ENCODE measurements around the gene CEACAM3.
"Not testable (repeated sequence)": the region's sequence is repeated elsewhere in the genome, so short reads cannot be mapped to it uniquely, and the experiment has no call there.

Gene CEACAM3

GRCh38 chr19:41767115-41767514 is 29.3 kb upstream of the CEACAM3 start:
- H3K4me2 ChIP-seq, result no peak overlapping the region
- no peaks in the 10 kb centered on the region for H3K27me3 ChIP-seq
- no peak for TF ChIP-seq Cebpa-rat (IDR thresholded peaks at IDR 0.05)

GRCh38 chr19:41768105-41768504 is 28.3 kb upstream of the CEACAM3 start:
- not testable (repeated sequence) for H3K4me2 ChIP-seq; H3K4me3 ChIP-seq; H3K27me3 ChIP-seq; H3K4me1 ChIP-seq; H3K9me3 ChIP-seq (replicated peaks in 1 of 11); H3K9ac ChIP-seq; H3K36me3 ChIP-seq; H3K27ac ChIP-seq; H4K20me1 ChIP-seq

More at GRCh38 chr19:41767115-41767514, 29.3 kb upstream of the CEACAM3 start:
- peaks cover 0 to 7% (median 5%) of the 10 kb centered on the region in 11 experiments; a peak in 10 of 22 replicates for H3K9me3 ChIP-seq (replicated peaks in 1 of 11)
- H4K20me1 ChIP-seq, result no peaks in the 10 kb centered on the region
- no peaks in the 10 kb centered on the region for H3K36me3 ChIP-seq
- no peak overlapping the region for H3K9ac ChIP-seq
- H3K4me1 ChIP-seq, result peaks cover 0 to 2% (median 0%) of the 10 kb centered on the region in 10 experiments; a peak in 2 of 20 replicates
- no peak overlapping the region for H3K27ac ChIP-seq
- H3K4me3 ChIP-seq, result no peak overlapping the region

DNA sequence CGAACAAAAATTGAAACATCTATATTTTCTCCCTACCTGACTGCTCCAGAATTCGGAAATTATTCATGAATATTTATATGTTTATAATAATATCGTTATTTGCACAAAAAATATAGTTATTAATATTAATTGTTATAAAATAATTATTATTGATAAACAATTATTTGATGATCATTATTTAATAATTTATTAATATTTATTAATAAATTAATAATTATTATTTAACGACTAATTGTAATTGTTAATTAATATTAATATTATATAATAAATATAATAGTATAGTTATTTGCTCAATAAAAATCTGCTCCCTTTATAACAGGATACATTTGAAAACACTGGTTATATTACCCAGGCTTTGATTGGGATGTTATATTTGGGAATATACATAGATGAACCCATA is 26.8 kb upstream of the CEACAM3 start:
- no peaks in the 10 kb centered on the region for H3K27me3 ChIP-seq
- peaks cover 7 to 20% (median 13%) of the 10 kb centered on the region in 10 experiments for H3K4me1 ChIP-seq
- H3K4me3 ChIP-seq, result no peak overlapping the region
- peaks cover 0 to 7% (median 5%) of the 10 kb centered on the region in 11 experiments; a peak in 10 of 22 replicates for H3K9me3 ChIP-seq (replicated peaks in 1 of 11)
- no peaks in the 10 kb centered on the region for H4K20me1 ChIP-seq
- no peak overlapping the region for H3K27ac ChIP-seq
- no peak overlapping the region for H3K4me2 ChIP-seq
- TF ChIP-seq Cebpa-rat (IDR thresholded peaks at IDR 0.05), result no peak
- no peak overlapping the region for H3K9ac ChIP-seq
- no peaks in the 10 kb centered on the region for H3K36me3 ChIP-seq

DNA sequence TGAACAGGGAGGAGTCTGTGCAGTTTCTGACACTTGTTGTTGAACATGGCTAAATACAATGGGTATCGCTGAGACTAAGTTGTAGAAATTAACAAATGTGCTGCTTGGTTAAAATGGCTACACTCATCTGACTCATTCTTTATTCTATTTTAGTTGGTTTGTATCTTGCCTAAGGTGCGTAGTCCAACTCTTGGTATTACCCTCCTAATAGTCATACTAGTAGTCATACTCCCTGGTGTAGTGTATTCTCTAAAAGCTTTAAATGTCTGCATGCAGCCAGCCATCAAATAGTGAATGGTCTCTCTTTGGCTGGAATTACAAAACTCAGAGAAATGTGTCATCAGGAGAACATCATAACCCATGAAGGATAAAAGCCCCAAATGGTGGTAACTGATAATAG is 25.0 kb upstream of the CEACAM3 start:
- Histone ChIP-seq H3K4me3 (no peak overlapping the region), H4K20me1 (no peaks in the 10 kb centered on the region), H3K9ac (no peak overlapping the region), H3K4me2 (no peak overlapping the region), H3K27ac (no peak overlapping the region), H3K36me3 (no peaks in the 10 kb centered on the region), H3K9me3 (replicated peaks in 1 of 11) (peaks cover 0 to 7% (median 5%) of the 10 kb centered on the region in 11 experiments; a peak in 10 of 22 replicates), H3K4me1 (peaks cover 8 to 25% (median 18%) of the 10 kb centered on the region in 10 experiments), H3K27me3 (no peaks in the 10 kb centered on the region)
- TF ChIP-seq Cebpa-rat (IDR thresholded peaks at IDR 0.05), result no peak

- Histone ChIP-seq H4K20me1 (no peaks in the 10 kb centered on the region), H3K27ac (no peak overlapping the region), H3K9me3 (replicated peaks in 1 of 11) (no peaks in the 10 kb centered on the region; a peak in 1 of 22 replicates), H3K4me1 (peaks cover 8 to 25% (median 18%) of the 10 kb centered on the region in 10 experiments), H3K4me3 (no peak overlapping the region), H3K27me3 (no peaks in the 10 kb centered on the region), H3K4me2 (peak overlapping the region; percentile 27 to 74 (median 62)), H3K36me3 (no peaks in the 10 kb centered on the region), H3K9ac (no peak overlapping the region)
- TF ChIP-seq Cebpa-rat (IDR thresholded peaks at IDR 0.05), result no peak
Measured at GRCh38 chr19:41774515-41774980, 21.8 kb upstream of the CEACAM3 start.

GRCh38 chr19:41776700-41777099 is 19.7 kb upstream of the CEACAM3 start:
- no peak for TF ChIP-seq Cebpa-rat (IDR thresholded peaks at IDR 0.05)
- H3K27me3 ChIP-seq, result no peaks in the 10 kb centered on the region
- H4K20me1 ChIP-seq, result no peaks in the 10 kb centered on the region
- H3K4me3 ChIP-seq, result no peak overlapping the region
- no peak overlapping the region for H3K9ac ChIP-seq
- H3K9me3 ChIP-seq (replicated peaks in 1 of 11), result no peaks in the 10 kb centered on the region; a peak in 1 of 22 replicates
- H3K4me1 ChIP-seq, result peaks cover 8 to 42% (median 24%) of the 10 kb centered on the region in 10 experiments
- H3K36me3 ChIP-seq, result no peaks in the 10 kb centered on the region
- no peak overlapping the region for H3K27ac ChIP-seq
- no peak overlapping the region for H3K4me2 ChIP-seq

- Histone ChIP-seq H3K9me3 (replicated peaks in 1 of 11) (no peaks in the 10 kb centered on the region; a peak in 1 of 22 replicates), H3K9ac (peak overlapping the region in 9 of 11 experiments; percentile 13 to 88 (median 84); a peak in 17 of 22 replicates), H3K27me3 (no peaks in the 10 kb centered on the region), H3K4me2 (peak overlapping the region; percentile 80 to 95 (median 87); a peak in 20 of 22 replicates), H3K4me3 (no peak overlapping the region; a peak in 2 of 20 replicates), H4K20me1 (no peaks in the 10 kb centered on the region), H3K4me1 (peaks cover 47 to 83% (median 65%) of the 10 kb centered on the region in 10 experiments), H3K27ac (peak overlapping the region in 10 of 11 experiments; percentile 33 to 98 (median 92); a peak in 19 of 22 replicates), H3K36me3 (no peaks in the 10 kb centered on the region)
- TF ChIP-seq Cebpa-rat (IDR thresholded peaks at IDR 0.05), result no peak
Measured at GRCh38 chr19:41783612-41784011, 12.8 kb upstream of the CEACAM3 start.

DNA sequence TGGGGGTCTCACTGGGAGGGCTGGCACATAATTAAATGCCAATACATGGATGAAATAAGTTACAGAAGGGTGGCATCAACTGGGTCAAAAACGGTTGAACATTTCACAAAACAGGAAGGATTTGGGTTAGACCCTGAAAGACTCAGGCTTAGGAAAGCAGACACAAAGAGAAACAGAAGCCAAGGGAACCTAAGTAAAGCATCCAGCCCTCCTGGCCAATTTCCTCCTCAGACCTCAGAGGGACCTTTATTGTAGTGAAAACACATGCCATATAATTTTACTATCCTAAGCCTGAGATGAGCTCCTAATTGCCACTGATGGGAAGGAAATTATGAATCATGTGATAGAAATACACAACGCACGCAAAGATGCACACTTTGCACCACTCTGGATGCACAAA is 12.1 kb upstream of the CEACAM3 start:
- 0 out of 22 replicates have a peak, but pooled peaks of 2 of the 11 experiments have one; percentile 29 to 36 for TF ChIP-seq Cebpa-rat (IDR thresholded peaks at IDR 0.05)

GRCh38 chr19:41784743-41785142 is 11.6 kb upstream of the CEACAM3 start:
- peak overlapping the region in 9 of 10 experiments; percentile 12 to 62 (median 41); a peak in 11 of 20 replicates for H3K4me3 ChIP-seq
- no peaks in the 10 kb centered on the region for H3K27me3 ChIP-seq
- no peaks in the 10 kb centered on the region for H4K20me1 ChIP-seq
- peaks cover 47 to 92% (median 72%) of the 10 kb centered on the region in 10 experiments for H3K4me1 ChIP-seq
- peak in 9 of 11 experiments; percentile 15 to 98 (median 92); a peak in 16 of 22 replicates for TF ChIP-seq Cebpa-rat (IDR thresholded peaks at IDR 0.05)
- peak overlapping the region in 10 of 11 experiments; percentile 24 to 88 (median 82); a peak in 19 of 22 replicates for H3K9ac ChIP-seq
- peak overlapping the region; percentile 80 to 95 (median 87) for H3K4me2 ChIP-seq
- no peaks in the 10 kb centered on the region for H3K36me3 ChIP-seq
- no peaks in the 10 kb centered on the region for H3K9me3 ChIP-seq (replicated peaks in 1 of 11)
- peak overlapping the region in 10 of 11 experiments; percentile 49 to 98 (median 92); a peak in 19 of 22 replicates for H3K27ac ChIP-seq

More for the DNA sequence above, 12.1 kb upstream of the CEACAM3 start:
- Histone ChIP-seq H3K4me3 (peak overlapping the region in 2 of 10 experiments; percentile 2 to 62; a peak in 2 of 20 replicates), H3K27ac (peak overlapping the region in 10 of 11 experiments; percentile 33 to 98 (median 92); a peak in 19 of 22 replicates), H3K9me3 (replicated peaks in 1 of 11) (no peaks in the 10 kb centered on the region), H3K9ac (peak overlapping the region in 9 of 11 experiments; percentile 25 to 88 (median 84); a peak in 17 of 22 replicates), H3K27me3 (no peaks in the 10 kb centered on the region), H3K4me2 (peak overlapping the region; percentile 80 to 95 (median 87)), H3K4me1 (peaks cover 47 to 88% (median 69%) of the 10 kb centered on the region in 10 experiments), H3K36me3 (no peaks in the 10 kb centered on the region), H4K20me1 (no peaks in the 10 kb centered on the region)
